ENCODE measurements around the gene PSMD9. TPM values are rescaled to one million over a fixed set of nuclear protein-coding genes. Genes with fewer than 3 reads are reported as not detected.
"Not testable (repeated sequence)": the region's sequence is repeated elsewhere in the genome, so short reads cannot be mapped to it uniquely, and the experiment has no call there.

PSMD9 gene
- total RNA-seq, 1 experiment from 2014 or later: 95.1 TPM

GRCh38 chr12:121905746-121906145, 17.2 kb downstream of the PSMD9 start:
- DNase-seq (ENCODE audit: low read depth, low spot score): peak; percentile 86
- in situ Hi-C loops (cut with HindIII; ENCODE audit: low pct_unique_long_range_greater_than_20kb, low sequenced_read_pairs): no loop called here

DNA sequence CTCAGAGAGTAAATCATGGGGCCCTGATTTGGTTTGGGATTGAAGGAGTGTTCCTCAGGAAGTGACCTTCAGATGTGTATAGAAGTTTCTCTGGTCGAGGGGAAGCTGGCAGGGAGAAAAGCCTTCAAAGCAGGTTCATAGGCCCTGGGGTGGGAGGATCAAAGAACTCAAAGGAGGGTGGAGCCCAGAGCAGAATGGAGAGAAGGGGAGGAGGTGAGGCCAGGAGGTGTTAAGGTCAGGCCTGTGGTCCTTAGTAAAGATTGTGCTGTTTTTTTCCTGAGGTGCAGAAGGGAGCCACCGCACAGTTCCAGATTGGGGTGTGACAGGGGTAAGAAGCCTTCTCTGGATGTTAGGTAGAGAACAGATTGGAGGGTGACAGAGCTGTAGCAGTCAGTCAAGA, 20.1 kb downstream of the PSMD9 start:
- in situ Hi-C loops (cut with HindIII; ENCODE audit: low pct_unique_long_range_greater_than_20kb, low sequenced_read_pairs): no loop called here
- no peak for DNase-seq (ENCODE audit: low read depth, low spot score)

GRCh38 chr12:121911824-121912585, 23.4 kb downstream of the PSMD9 start:
- in situ Hi-C loops (cut with HindIII; ENCODE audit: low pct_unique_long_range_greater_than_20kb, low sequenced_read_pairs): no loop called here
- DNase-seq (ENCODE audit: low read depth, low spot score): no peak

DNA sequence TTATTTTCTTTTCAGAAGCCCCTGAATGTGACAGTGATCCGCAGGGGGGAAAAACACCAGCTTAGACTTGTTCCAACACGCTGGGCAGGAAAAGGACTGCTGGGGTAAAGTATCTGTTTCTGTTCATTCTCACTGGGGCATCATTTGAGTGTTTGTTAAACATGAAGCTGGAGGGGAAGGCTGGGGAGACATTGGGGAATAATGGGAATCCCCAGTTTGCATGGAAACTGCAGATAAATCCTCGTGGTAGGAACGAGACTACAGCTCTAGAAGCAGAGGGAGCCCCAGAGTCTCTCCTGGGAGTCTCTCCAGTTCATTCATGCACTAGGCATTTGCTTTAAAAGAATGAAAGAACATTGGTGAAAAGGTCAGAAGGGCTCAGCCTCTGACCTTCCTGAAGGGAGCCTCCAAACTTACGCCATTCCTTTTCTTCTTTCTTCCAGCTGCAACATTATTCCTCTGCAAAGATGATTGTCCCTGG, 27.3 kb downstream of the PSMD9 start:
- in situ Hi-C loops (cut with HindIII; ENCODE audit: low pct_unique_long_range_greater_than_20kb, low sequenced_read_pairs): no loop called here
- no peak for DNase-seq (ENCODE audit: low read depth, low spot score)

DNA sequence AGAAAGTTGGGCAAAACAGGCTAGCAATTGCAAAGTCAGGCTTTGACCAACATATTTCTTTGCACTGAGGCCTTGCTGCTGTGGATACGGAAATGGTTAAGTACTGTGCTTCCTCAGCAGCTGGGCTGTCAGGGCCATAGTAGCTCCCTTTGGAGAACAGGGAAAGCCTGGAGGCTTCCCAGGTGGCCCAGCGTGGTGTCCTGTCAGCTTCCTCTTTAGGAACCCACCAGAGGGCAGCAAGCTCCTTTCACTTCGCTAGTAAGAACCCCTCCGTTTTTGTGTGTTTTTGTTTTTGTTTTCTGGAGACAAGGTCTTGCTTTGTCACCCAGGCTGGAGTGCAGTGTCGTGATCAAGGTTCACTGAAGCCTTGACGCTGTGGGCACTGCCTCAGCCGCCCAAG, 28.1 kb downstream of the PSMD9 start:
- no peak for DNase-seq (ENCODE audit: low read depth, low spot score)
- in situ Hi-C loops (cut with HindIII; ENCODE audit: low pct_unique_long_range_greater_than_20kb, low sequenced_read_pairs): no loop called here

DNA sequence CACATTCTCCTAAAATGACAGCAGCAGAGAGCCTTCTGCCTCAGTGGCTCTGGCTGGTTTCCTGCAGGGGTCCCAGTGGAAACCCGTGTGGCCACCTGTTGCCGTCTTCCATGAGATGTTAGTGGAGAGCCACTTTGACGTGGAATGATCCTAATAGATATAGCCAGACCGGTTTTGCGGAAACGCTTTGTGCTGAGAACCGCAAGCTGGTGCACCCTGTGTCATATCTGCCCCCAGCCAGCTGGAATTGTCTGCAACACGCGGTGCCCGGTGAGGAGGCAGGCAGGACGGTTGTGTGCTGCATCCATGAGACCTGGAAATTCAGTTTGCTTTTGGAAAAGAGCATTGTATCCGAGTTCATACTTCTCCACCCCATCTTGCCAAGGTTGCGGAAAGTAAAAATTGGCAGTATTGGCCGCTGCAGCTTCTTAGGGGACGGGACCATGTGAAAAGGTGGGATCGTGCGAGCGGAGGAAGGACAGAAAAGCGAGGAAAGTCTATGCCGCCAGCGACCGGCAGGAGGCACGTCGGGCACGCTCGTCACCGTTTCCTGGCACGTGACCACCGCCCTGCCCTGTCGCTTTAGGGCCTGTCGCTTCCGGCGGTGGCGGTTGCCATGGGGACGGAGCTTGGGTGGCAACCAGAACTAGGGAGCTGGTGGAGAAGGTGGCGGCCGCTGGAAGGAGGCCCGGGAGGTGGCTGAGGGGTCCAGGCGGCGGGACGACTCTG, 29.5 kb downstream of the PSMD9 start, which contains the start of gene CFAP251:
CFAP251 (plus strand) TSS at position 643 of the 729 bp plus-strand sequence. CDS start 2,714 bp downstream, outside the sequence.
- no peak for DNase-seq (ENCODE audit: low read depth, low spot score)
- in situ Hi-C loops (cut with HindIII; ENCODE audit: low pct_unique_long_range_greater_than_20kb, low sequenced_read_pairs): no loop called here

DNA sequence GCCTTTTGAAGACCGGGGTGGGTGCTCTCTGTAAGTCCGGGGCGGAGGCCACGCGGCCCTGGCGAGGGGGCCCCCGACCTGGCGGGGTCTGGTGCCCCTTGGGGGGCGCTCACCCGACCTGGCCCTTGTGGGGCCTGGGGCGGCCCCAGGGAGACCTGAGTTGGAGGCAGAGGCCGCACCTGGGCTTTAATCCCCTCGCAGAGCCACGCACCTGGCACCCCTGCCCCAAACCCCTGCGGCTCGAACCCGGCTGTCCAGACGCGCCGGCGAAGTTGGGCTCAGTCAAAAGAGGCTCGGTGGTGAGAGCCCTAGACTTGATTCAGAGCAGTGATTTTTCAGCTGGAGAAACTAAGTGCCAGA, 30.1 kb downstream of the PSMD9 start:
- in situ Hi-C loops (cut with HindIII; ENCODE audit: low pct_unique_long_range_greater_than_20kb, low sequenced_read_pairs): no loop called here
- no peak for DNase-seq (ENCODE audit: low read depth, low spot score)

- in situ Hi-C loops (cut with HindIII; ENCODE audit: low pct_unique_long_range_greater_than_20kb, low sequenced_read_pairs): no loop called here
- DNase-seq (ENCODE audit: low read depth, low spot score): no peak
Observed at GRCh38 chr12:121921066-121921465, 32.5 kb downstream of the PSMD9 start.

- in situ Hi-C loops (cut with HindIII; ENCODE audit: low pct_unique_long_range_greater_than_20kb, low sequenced_read_pairs): no loop called here
- DNase-seq (ENCODE audit: low read depth, low spot score): peak; percentile 22
Observed at GRCh38 chr12:121925358-121925695, 36.7 kb downstream of the PSMD9 start.

DNA sequence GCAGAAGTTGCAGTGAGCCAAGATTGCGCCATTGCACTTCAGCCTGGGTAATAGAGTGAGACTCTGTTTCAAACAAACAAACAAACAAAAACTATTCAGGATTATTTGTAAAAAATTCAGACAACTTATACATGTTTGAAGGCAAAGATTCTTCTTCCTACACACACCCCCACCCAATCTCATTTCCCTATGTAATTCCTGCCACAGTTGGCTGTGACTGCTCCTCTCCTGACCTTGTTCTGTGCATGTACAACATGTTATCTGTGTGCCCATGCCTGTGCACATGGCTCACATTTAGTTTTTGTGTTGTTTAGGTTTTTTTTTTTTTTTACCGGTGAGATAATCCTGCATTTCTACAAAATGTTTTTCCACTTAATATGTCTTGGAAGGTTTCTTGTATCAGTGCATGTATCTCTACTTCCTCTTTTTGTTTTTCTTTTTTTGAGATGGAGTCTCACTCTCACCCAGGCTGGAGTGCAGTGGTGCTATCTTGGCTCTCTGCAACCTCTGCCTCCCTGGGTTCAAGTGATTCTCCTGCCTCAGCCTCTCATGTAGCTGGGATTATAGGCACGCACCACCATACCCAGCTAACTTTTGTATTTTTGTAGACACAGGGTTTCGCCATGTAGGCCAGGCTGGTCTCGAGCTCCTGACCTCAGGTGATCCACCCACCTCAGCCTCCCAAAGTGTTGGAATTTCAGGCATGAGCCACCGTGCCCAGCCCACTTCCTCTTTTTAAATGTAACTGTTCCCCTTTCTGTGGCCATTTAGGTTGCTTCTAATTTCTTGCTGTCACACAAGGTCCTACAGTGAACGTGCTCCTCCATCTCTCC, 38.5 kb downstream of the PSMD9 start:
- in situ Hi-C loops (cut with HindIII; ENCODE audit: low pct_unique_long_range_greater_than_20kb, low sequenced_read_pairs): no loop called here
- DNase-seq (ENCODE audit: low read depth, low spot score): no peak

DNA sequence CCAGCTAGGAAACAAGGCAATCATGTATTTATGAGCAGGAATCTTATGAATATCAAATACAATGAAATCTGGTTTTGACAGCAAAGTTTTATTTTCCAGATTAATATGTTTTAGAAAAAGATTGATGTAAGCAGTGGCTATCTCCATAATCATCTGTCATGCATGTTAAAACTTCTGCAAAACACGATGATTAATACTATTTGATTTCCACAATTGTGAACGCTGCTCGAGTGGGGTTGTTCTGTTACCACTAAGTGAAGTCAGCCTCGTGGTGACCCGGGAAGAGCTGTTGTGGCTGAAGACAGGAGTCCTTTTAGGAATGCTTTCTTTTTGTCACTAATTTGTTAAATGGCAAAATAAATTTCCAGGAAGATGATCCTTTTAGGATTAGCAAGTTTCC, 39.2 kb downstream of the PSMD9 start:
- in situ Hi-C loops (cut with HindIII; ENCODE audit: low pct_unique_long_range_greater_than_20kb, low sequenced_read_pairs): no loop called here
- no peak for DNase-seq (ENCODE audit: low read depth, low spot score)

- DNase-seq (ENCODE audit: low read depth, low spot score); in situ Hi-C loops (cut with HindIII; ENCODE audit: low pct_unique_long_range_greater_than_20kb, low sequenced_read_pairs): not testable (repeated sequence)
Observed at GRCh38 chr12:121929545-121929944, 41.0 kb downstream of the PSMD9 start.

- in situ Hi-C loops (cut with HindIII; ENCODE audit: low pct_unique_long_range_greater_than_20kb, low sequenced_read_pairs): no loop called here
Observed at GRCh38 chr12:121930862-121931261, 42.3 kb downstream of the PSMD9 start.

DNA sequence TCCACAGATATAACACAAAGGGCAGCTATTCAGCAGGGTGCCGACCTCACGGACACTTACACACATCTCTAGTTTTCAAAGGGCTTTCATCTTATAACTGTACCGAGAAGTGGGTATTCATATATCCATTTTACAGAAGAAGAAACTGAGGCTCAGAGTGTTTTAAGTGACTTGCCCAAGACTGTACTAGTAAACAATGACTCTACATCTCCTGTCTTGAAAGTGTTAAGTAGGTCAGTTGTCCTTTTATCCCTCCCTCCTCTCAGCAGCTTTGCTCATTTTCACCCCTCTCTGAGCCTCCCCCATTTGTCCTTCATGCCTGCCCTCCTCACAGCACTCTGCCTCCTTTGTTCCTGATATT, 43.6 kb downstream of the PSMD9 start:
- no peak for DNase-seq (ENCODE audit: low read depth, low spot score)
- in situ Hi-C loops (cut with HindIII; ENCODE audit: low pct_unique_long_range_greater_than_20kb, low sequenced_read_pairs): no loop called here

More at GRCh38 chr12:121930862-121931261, 42.3 kb downstream of the PSMD9 start:
- no peak for DNase-seq (ENCODE audit: low read depth, low spot score)

GRCh38 chr12:121932914-121933521, 44.4 kb downstream of the PSMD9 start:
- no peak for DNase-seq (ENCODE audit: low read depth, low spot score)
- in situ Hi-C loops (cut with HindIII; ENCODE audit: low pct_unique_long_range_greater_than_20kb, low sequenced_read_pairs): no loop called here

- in situ Hi-C loops (cut with HindIII; ENCODE audit: low pct_unique_long_range_greater_than_20kb, low sequenced_read_pairs): no loop called here
- DNase-seq (ENCODE audit: low read depth, low spot score): no peak
Observed at GRCh38 chr12:121933522-121934308, 45.1 kb downstream of the PSMD9 start.

GRCh38 chr12:121934309-121934664, 45.7 kb downstream of the PSMD9 start:
- DNase-seq (ENCODE audit: low read depth, low spot score): no peak
- in situ Hi-C loops (cut with HindIII; ENCODE audit: low pct_unique_long_range_greater_than_20kb, low sequenced_read_pairs): no loop called here
